MCF 10A (cell line): Measurements from ENCODE around the gene TAGLN3. TPM values are rescaled to one million over a fixed set of nuclear protein-coding genes. Genes with fewer than 3 reads are reported as not detected.

Experiments used
- BruUV-seq: library from RNA; stranded (reverse); fragments of 400-500 nt; replicated peaks from 2 replicates; lab custom pipeline; 2021; lab: Mats Ljungman, UMichigan
- CTCF ChIA-PET: fragments of 300-600 bp; sonication (Branson Sonifier 250); formaldehyde crosslinking; extraction: SDS; loops from one replicate; lab custom pipeline; 2021; ENCODE audit warnings: antibody characterized with exemption, inconsistent platforms; lab: Yijun Ruan, JAX
- POLR2A ChIA-PET: fragments of 300-600, 350-650 bp; sonication (Branson Sonifier 250); formaldehyde crosslinking; extraction: SDS; loops from one replicate; lab custom pipeline; 2020; ENCODE audit warnings: antibody characterized with exemption, inconsistent platforms; lab: Yijun Ruan, JAX
- DNase-seq: peaks from one replicate; pipeline ENCODE4 v3.0.0-alpha.2; 2018; ENCODE audit not compliant: unreplicated experiment
- H3K27ac Mint-ChIP-seq: one replicate; pipeline ENCODE4 v1.8.0; 2022; ENCODE audit warnings: mild to moderate bottlenecking, low read depth, mixed read lengths; ENCODE audit not compliant: unreplicated experiment
- H3K27me3 Mint-ChIP-seq: one replicate; pipeline ENCODE4 v1.8.0; 2022; ENCODE audit warnings: mixed read lengths; ENCODE audit not compliant: insufficient read depth, unreplicated experiment
- H3K36me3 Mint-ChIP-seq: one replicate; pipeline ENCODE4 v1.8.0; 2022; ENCODE audit warnings: mild to moderate bottlenecking, moderate library complexity, mixed read lengths; ENCODE audit not compliant: insufficient read depth, unreplicated experiment
- H3K4me1 Mint-ChIP-seq: one replicate; pipeline ENCODE4 v1.8.0; 2022; ENCODE audit warnings: mixed read lengths; ENCODE audit not compliant: insufficient read depth, unreplicated experiment
- H3K4me3 Mint-ChIP-seq: one replicate; pipeline ENCODE4 v1.8.0; 2022; ENCODE audit warnings: mild to moderate bottlenecking, moderate library complexity, mixed read lengths; ENCODE audit not compliant: unreplicated experiment
- H3K9me3 Mint-ChIP-seq: one replicate; pipeline ENCODE4 v1.8.0; 2022; ENCODE audit warnings: mixed read lengths; ENCODE audit not compliant: unreplicated experiment
- CTCF ChIP-seq: fragments of 200-600 bp; IDR thresholded peaks from one replicate; pipeline ENCODE4 v1.8.0; 2022; ENCODE audit warnings: antibody characterized with exemption, mild to moderate bottlenecking; ENCODE audit not compliant: unreplicated experiment
- intact Hi-C: fragments of 100-400 bp; cut with micrococcal nuclease; formaldehyde crosslinking; loops from 2 replicates; pipeline ENCODE4 v1.14.1; 2022
- total RNA-seq: library from RNA; stranded (reverse); gene quantifications from 2 replicates; pipeline ENCODE4 v1.2.3, GENCODE V29; 2022

The TAGLN3 gene
- total RNA-seq, 1 experiment from 2014 or later, result not detected

DNA sequence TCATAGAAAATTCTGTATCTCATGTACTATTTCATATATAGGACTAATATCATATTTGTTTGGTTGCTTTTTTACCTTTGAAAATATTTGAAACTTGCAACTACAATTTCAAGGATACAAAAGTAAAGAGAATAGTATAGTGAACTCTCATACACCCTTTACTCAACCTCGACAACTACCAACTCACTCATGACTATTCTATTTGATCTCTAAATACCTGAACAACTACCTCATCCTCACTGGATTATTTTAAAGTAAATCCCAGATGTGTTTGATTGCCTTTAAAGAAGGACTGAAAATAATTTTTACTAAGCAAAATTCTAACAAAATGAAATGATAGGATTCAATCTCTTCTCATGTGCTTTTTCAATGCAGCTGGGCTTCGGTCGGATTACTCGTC, 47.9 kb downstream of the TAGLN3 start:
- CTCF ChIA-PET, result interaction anchor here (1.0 to 9.0 kb wide), 3 partner anchors 11 to 56 kb away, joined by 3 to 165 read pairs (median 3); no protein-coding TSS in a partner anchor
- TF ChIP-seq CTCF, result no peak
- H3K36me3 Mint-ChIP-seq, result no peaks in the 10 kb centered on the region

GRCh38 chr3:112047264-112047663, 48.5 kb downstream of the TAGLN3 start:
- no peaks in the 10 kb centered on the region for H3K9me3 Mint-ChIP-seq
- H3K27me3 Mint-ChIP-seq, result no peaks in the 10 kb centered on the region
- ChIA-PET CTCF (no interaction called here), POLR2A (no interaction called here)
- intact Hi-C loops, result no loop called here
- no peak overlapping the region for H3K27ac Mint-ChIP-seq
- no peaks in the 10 kb centered on the region for H3K36me3 Mint-ChIP-seq
- H3K4me3 Mint-ChIP-seq, result no peak overlapping the region
- BruUV-seq, result no TSS peak
- TF ChIP-seq CTCF, result no peak
- no peak for DNase-seq
- H3K4me1 Mint-ChIP-seq, result peaks cover 5% of the 10 kb centered on the region

More for the DNA sequence above, 47.9 kb downstream of the TAGLN3 start:
- Mint-ChIP-seq H3K27ac (no peak overlapping the region), H3K4me3 (no peak overlapping the region), H3K27me3 (no peaks in the 10 kb centered on the region), H3K4me1 (peaks cover 5% of the 10 kb centered on the region), H3K9me3 (no peaks in the 10 kb centered on the region)
- DNase-seq, result no peak
- POLR2A ChIA-PET, result no interaction called here
- intact Hi-C loops, result no loop called here
- BruUV-seq, result no TSS peak

DNA sequence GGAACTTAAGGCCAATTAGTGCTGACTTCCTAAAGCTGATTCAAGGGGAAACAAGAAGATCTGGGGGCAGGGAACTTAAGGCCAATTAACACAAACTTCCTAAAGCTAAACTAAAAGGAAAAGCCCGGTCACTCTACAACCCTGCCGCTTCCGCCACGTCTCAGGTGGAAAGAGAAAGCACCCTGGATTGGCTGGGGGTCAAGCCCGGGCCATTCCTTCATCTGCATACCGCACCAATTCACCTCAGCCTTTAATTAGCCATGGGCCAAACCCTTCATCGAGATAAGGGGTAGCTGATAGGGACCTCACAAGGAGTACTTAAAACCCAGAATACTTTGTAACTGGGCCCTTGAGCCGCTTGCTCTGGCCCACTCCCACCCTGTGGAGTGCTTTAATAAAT, 50.2 kb downstream of the TAGLN3 start:
- ChIA-PET POLR2A (interaction anchor here (0.7 kb wide), 1 partner anchor 144 kb away, joined by 3 read pairs; no protein-coding TSS in a partner anchor), CTCF (interaction anchor here (0.7 to 1.1 kb wide), 4 partner anchors 10 to 103 kb away, joined by 3 to 4 read pairs (median 3); no protein-coding TSS in a partner anchor)
- H3K9me3 Mint-ChIP-seq, result no peaks in the 10 kb centered on the region
- intact Hi-C loops, result no loop called here
- H3K27ac Mint-ChIP-seq, result no peak overlapping the region
- TF ChIP-seq CTCF, result no peak
- BruUV-seq, result no TSS peak
- no peaks in the 10 kb centered on the region for H3K36me3 Mint-ChIP-seq
- no peak overlapping the region for H3K4me3 Mint-ChIP-seq
- H3K27me3 Mint-ChIP-seq, result no peaks in the 10 kb centered on the region
- peaks cover 5% of the 10 kb centered on the region for H3K4me1 Mint-ChIP-seq
- no peak for DNase-seq

DNA sequence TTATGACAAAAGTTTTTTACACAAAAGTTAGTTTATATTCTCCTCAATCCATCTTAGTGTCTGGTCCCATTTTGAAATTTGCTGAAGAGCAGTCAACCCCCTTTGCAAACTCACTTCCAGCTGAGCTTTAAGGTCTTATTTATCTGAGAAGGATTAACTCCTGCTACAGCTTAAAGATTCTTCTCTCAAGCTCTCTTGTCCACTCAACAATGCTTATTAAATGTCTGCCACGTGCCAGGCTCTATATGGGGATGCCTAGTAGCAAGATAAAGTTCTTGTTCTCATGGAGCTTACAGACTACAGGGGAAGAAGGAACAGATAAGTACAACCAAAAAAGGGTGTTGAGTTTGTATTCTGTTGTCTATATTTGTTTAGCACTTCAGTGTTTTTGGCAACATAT, 54.5 kb downstream of the TAGLN3 start:
- no peak for TF ChIP-seq CTCF
- intact Hi-C loops, result no loop called here
- no TSS peak for BruUV-seq
- H3K27ac Mint-ChIP-seq, result no peak overlapping the region
- CTCF ChIA-PET, result interaction anchor here (0.6 to 3.6 kb wide), 5 partner anchors 10 to 474 kb away, joined by 3 to 46 read pairs (median 4); no protein-coding TSS in a partner anchor
- no peaks in the 10 kb centered on the region for H3K9me3 Mint-ChIP-seq
- no peaks in the 10 kb centered on the region for H3K36me3 Mint-ChIP-seq
- H3K4me1 Mint-ChIP-seq, result peaks cover 6% of the 10 kb centered on the region
- no peaks in the 10 kb centered on the region for H3K27me3 Mint-ChIP-seq
- no peak for DNase-seq
- H3K4me3 Mint-ChIP-seq, result no peak overlapping the region
- POLR2A ChIA-PET, result interaction anchor here (0.7 to 0.8 kb wide), 2 partner anchors 21 to 1489 kb away, joined by 3 read pairs; no protein-coding TSS in a partner anchor
